Mammary epithelial cell (primary cell): Measurements from ENCODE around the gene SMARCD1.

ENCODE experiments used
- CTCF ChIP-seq, 2 donors: IDR thresholded peaks in 1 of 2; conservative IDR thresholded peaks in 1 of 2; 2 replicates each; pipeline ENCODE4 v1.5.1; 2011 to 2012; ENCODE audit warnings: inconsistent platforms in 2 of 2, low read length in 2 of 2, mild to moderate bottlenecking in 2 of 2, control low read depth in 1 of 2, low read depth in 1 of 2; ENCODE audit not compliant: insufficient read depth in 1 of 2; ENCODE audit errors: extremely low read depth in 1 of 2
- EZH2 ChIP-seq: IDR thresholded peaks from 2 replicates; pipeline ENCODE4 v1.6.1; 2012; ENCODE audit warnings: low read length, inconsistent platforms, borderline replicate concordance

DNA sequence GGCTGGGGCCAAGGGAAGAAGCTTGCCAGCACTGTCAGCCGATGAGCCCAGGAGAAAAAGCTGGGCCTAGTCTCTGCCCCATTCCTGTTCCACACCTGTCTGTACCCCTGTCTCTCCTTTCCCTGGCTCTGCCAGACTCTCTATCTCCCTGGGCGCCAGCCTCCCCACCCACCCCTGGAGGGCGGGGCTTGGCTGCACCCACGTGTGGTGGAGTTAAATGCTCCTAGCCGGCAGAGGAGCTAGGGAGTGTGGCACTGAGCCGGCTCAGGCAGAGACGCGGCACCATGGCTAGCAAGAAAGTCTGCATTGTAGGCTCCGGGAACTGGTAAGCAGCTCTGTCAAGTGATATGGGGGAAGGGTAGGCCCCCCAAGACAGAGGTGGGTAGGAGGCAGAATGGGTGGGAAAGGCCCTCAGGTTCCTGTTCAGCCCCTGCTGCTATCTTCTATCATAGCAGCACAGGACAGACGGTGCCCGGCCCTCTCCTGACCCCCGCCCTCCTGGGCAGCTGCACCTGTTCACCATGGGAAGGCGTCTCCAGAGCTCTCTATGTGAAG is 18.7 kb downstream of the SMARCD1 start, which contains the start of gene GPD1:
- TF ChIP-seq EZH2 (no peak), CTCF (conservative IDR thresholded peaks at IDR 0.05 in 1 of 2, IDR thresholded peaks at IDR 0.05 in 1 of 2; ENCODE audit: extremely low read depth in 1 of 2, insufficient read depth in 1 of 2, low read depth in 1 of 2, low read length in 2 of 2) (no peak)
